ENCODE results near the gene ZBTB16.

GRCh38 chr11:114040706-114041211 is 18.8 kb upstream of the ZBTB16 start:
- no peak for TF ChIP-seq CTCF (IDR thresholded peaks at IDR 0.05; ENCODE audit: low read depth, low read length)
- no peak for TF ChIP-seq MAX (IDR thresholded peaks at IDR 0.05; ENCODE audit: low read depth, low read length)
- TF ChIP-seq MYC (IDR thresholded peaks at IDR 0.05; ENCODE audit: low read depth, low read length): no peak

All from NB4 (cell line).